CD4-positive, CD25-positive, alpha-beta regulatory T cell (primary cell): ENCODE measurements around the gene RAD51B. TPM values are rescaled to one million over a fixed set of nuclear protein-coding genes. Genes with fewer than 3 reads are reported as not detected.
A peak's percentile ranks its signal among the peaks of the same experiment; 100 is the strongest.

Experiments used
- ATAC-seq, 2 donors: fragments of 150-1000 bp; cut with Tn5 transposase; one replicate each; pipeline ENCODE4 v1.10.0; 2021; ENCODE audit warnings: low read depth in 2 of 2, moderate number of reproducible peaks in 2 of 2, moderate library complexity in 1 of 2
- DNase-seq, 3 donors: peaks; one replicate each; pipeline versions ENCODE4 v3.0.0 to v3.0.0-alpha.2; 2012 to 2022; ENCODE audit warnings: mixed read lengths in 1 of 3
- H3K27ac ChIP-seq: one replicate; pipeline ENCODE4 v1.7.0; 2013; ENCODE audit warnings: mild to moderate bottlenecking, low read length; ENCODE audit not compliant: insufficient read depth, poor library complexity, severe bottlenecking
- H3K27me3 ChIP-seq: one replicate; pipeline ENCODE4 v1.7.0; 2013; ENCODE audit warnings: low read length; ENCODE audit not compliant: control insufficient read depth, insufficient read depth
- H3K36me3 ChIP-seq: one replicate; pipeline ENCODE4 v1.7.0; 2013; ENCODE audit warnings: mild to moderate bottlenecking, low read length, moderate library complexity; ENCODE audit not compliant: control insufficient read depth, insufficient read depth
- H3K4me1 ChIP-seq: 2 replicates; pipeline ENCODE4 v1.7.0; 2013; ENCODE audit warnings: mild to moderate bottlenecking, low read length; ENCODE audit not compliant: insufficient read depth, control insufficient read depth, poor library complexity, severe bottlenecking
- H3K4me3 ChIP-seq: one replicate; pipeline ENCODE4 v1.7.0; 2013; ENCODE audit warnings: low read depth, mild to moderate bottlenecking, low read length, moderate library complexity
- H3K9me3 ChIP-seq, 2 experiments: 1 replicate in 1 of 2; 2 replicates in 1 of 2; pipeline ENCODE4 v1.7.0; 2013; ENCODE audit warnings: low read length in 2 of 2, mild to moderate bottlenecking in 1 of 2, moderate library complexity in 1 of 2; ENCODE audit not compliant: control insufficient read depth in 2 of 2
- H3K27ac Mint-ChIP-seq, 3 donors: one replicate each; pipeline ENCODE4 v1.8.0; 2020 to 2022; ENCODE audit warnings: mild to moderate bottlenecking in 3 of 3, mixed read lengths in 3 of 3, moderate library complexity in 2 of 3
- H3K27me3 Mint-ChIP-seq: one replicate; pipeline ENCODE4 v1.8.0; 2022; ENCODE audit warnings: mild to moderate bottlenecking, mixed read lengths
- H3K36me3 Mint-ChIP-seq: one replicate; pipeline ENCODE4 v1.8.0; 2020; ENCODE audit warnings: mixed read lengths
- H3K4me1 Mint-ChIP-seq, 4 donors: one replicate each; pipeline ENCODE4 v1.8.0; 2020 to 2022; ENCODE audit warnings: mixed read lengths in 4 of 4, mild to moderate bottlenecking in 1 of 4
- H3K4me3 Mint-ChIP-seq, 4 donors: one replicate each; pipeline ENCODE4 v1.8.0; 2020 to 2022; ENCODE audit warnings: mild to moderate bottlenecking in 4 of 4, mixed read lengths in 4 of 4, moderate library complexity in 3 of 4
- H3K9me3 Mint-ChIP-seq, 7 donors: one replicate each; pipeline ENCODE4 v1.8.0; 2020 to 2022; ENCODE audit warnings: mixed read lengths in 7 of 7, mild to moderate bottlenecking in 3 of 7, moderate library complexity in 2 of 7
- polyA plus RNA-seq, 4 donors: library from polyadenylated mRNA; unstranded; fragments of 300-500 nt; fragmentation: Illumina TruSeq; gene quantifications; one replicate each; pipeline ENCODE4 v1.2.3, GENCODE V29; 2021
- total RNA-seq: library from RNA; stranded (reverse); gene quantifications from one replicate; pipeline ENCODE4 v1.2.3, GENCODE V29; 2022

Gene RAD51B
- total and polyA plus RNA-seq, 5 donors from 2014 or later = 19.1 to 40.2 (median 28.1) TPM

DNA sequence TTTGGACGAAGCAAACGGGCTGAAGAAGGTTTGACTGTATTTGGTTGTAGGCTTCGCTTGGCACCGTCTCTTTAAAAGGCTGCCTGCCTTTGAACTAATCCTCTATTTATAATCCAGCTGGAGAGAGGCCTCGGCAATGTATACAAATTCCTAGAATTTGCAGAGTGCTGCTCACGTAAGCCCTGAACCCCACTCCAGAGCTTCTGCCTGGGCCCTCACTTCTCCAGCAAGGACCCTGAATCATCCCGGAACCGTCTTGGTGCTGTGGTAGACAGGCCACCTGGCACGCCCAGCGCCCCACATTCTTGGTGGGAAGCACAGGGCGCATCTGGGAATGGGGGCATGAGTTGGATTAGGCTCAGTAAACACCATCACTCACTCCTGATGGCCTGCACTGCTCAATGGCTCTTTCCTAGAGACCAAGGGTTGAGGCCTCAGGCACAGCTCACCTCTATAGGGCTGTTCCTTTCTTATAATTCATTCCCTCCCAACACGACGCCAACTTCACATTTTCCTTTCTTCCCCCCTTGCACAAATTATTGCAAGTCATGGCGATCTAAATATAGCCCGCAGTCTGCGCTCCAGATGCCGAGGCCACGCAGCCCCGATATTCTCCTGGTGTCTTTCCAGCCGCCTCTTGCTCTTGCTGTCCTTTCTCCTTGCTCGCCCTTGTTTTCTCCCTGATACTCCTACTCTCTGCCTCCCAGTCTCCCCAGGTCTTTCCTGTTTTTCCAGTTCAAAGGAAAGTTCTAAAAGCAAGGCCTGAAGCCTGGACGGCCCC is 832.3 kb downstream of the RAD51B start:
- H3K4me1 Mint-ChIP-seq = peaks cover 5 to 13% (median 6%) of the 10 kb centered on the region in 4 donors

GRCh38 chr14:68652433-68652690 is 832.8 kb downstream of the RAD51B start:
- Mint-ChIP-seq H3K9me3 (peaks cover 0 to 2% (median 0%) of the 10 kb centered on the region in 7 donors), H3K4me3 (peak overlapping the region in 1 of 4 donors; percentile 49), H3K36me3 (no peaks in the 10 kb centered on the region), H3K27ac (no peak overlapping the region), H3K4me1 (peaks cover 5 to 13% (median 6%) of the 10 kb centered on the region in 4 donors), H3K27me3 (no peaks in the 10 kb centered on the region)
- DNase-seq (no peak), ATAC-seq (no peak)
- H3K4me1 ChIP-seq = peaks cover 3% of the 10 kb centered on the region
- H3K4me3 ChIP-seq = no peak overlapping the region
- H3K27ac ChIP-seq = no peak overlapping the region
- no peaks in the 10 kb centered on the region for H3K27me3 ChIP-seq
- no peaks in the 10 kb centered on the region for H3K9me3 ChIP-seq
- H3K36me3 ChIP-seq = no peaks in the 10 kb centered on the region

More for the DNA sequence above, 832.3 kb downstream of the RAD51B start:
- Mint-ChIP-seq H3K36me3 (no peaks in the 10 kb centered on the region), H3K4me3 (no peak overlapping the region), H3K27me3 (no peaks in the 10 kb centered on the region), H3K27ac (no peak overlapping the region), H3K9me3 (peaks cover 0 to 2% (median 0%) of the 10 kb centered on the region in 7 donors)
- H3K27ac ChIP-seq = no peak overlapping the region
- no peak for DNase-seq
- H3K4me3 ChIP-seq = no peak overlapping the region
- no peaks in the 10 kb centered on the region for H3K9me3 ChIP-seq
- H3K36me3 ChIP-seq = no peaks in the 10 kb centered on the region
- peaks cover 3% of the 10 kb centered on the region for H3K4me1 ChIP-seq
- ATAC-seq = no peak
- no peaks in the 10 kb centered on the region for H3K27me3 ChIP-seq

- Mint-ChIP-seq H3K4me1 (peaks cover 5 to 13% (median 6%) of the 10 kb centered on the region in 4 donors), H3K4me3 (peak overlapping the region in 1 of 4 donors; percentile 47), H3K27me3 (no peaks in the 10 kb centered on the region), H3K9me3 (peaks cover 0 to 2% (median 0%) of the 10 kb centered on the region in 7 donors), H3K36me3 (no peaks in the 10 kb centered on the region), H3K27ac (no peak overlapping the region)
- ATAC-seq = no peak
- Histone ChIP-seq H3K27me3 (no peaks in the 10 kb centered on the region), H3K27ac (no peak overlapping the region), H3K4me3 (no peak overlapping the region), H3K4me1 (peaks cover 3% of the 10 kb centered on the region), H3K36me3 (no peaks in the 10 kb centered on the region), H3K9me3 (no peaks in the 10 kb centered on the region)
- no peak for DNase-seq
These were observed 833.5 kb downstream of the RAD51B start for GRCh38 chr14:68653108-68653507.

DNA sequence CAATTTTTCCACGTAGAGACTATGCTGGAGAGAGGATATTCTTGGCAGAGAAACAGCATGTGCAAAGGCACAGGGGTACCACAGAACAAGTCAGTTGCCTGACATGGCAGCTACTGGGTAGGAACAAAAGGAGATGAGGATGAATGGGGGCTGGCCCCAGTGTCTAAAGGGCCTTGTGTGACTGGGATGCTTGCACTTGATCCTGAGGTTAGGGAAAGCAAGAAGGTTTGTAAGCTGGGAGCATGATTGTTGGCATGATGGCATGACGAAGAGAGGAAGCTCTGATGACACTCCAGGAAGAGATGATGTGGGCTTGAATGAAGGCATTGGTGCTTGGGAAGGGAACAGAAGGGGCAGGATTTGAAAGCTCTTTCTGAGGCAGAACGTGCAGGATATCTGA is 834.2 kb downstream of the RAD51B start:
- no peak for DNase-seq
- Mint-ChIP-seq H3K4me3 (no peak overlapping the region), H3K4me1 (peaks cover 5 to 13% (median 6%) of the 10 kb centered on the region in 4 donors), H3K27me3 (no peaks in the 10 kb centered on the region), H3K27ac (peak overlapping the region in 2 of 3 donors; percentile 6 to 32), H3K36me3 (no peaks in the 10 kb centered on the region), H3K9me3 (peaks cover 0 to 2% (median 0%) of the 10 kb centered on the region in 7 donors)
- H3K4me3 ChIP-seq = no peak overlapping the region
- H3K27me3 ChIP-seq = no peaks in the 10 kb centered on the region
- peaks cover 3% of the 10 kb centered on the region for H3K4me1 ChIP-seq
- no peak overlapping the region for H3K27ac ChIP-seq
- no peak for ATAC-seq
- H3K36me3 ChIP-seq = no peaks in the 10 kb centered on the region
- no peaks in the 10 kb centered on the region for H3K9me3 ChIP-seq

DNA sequence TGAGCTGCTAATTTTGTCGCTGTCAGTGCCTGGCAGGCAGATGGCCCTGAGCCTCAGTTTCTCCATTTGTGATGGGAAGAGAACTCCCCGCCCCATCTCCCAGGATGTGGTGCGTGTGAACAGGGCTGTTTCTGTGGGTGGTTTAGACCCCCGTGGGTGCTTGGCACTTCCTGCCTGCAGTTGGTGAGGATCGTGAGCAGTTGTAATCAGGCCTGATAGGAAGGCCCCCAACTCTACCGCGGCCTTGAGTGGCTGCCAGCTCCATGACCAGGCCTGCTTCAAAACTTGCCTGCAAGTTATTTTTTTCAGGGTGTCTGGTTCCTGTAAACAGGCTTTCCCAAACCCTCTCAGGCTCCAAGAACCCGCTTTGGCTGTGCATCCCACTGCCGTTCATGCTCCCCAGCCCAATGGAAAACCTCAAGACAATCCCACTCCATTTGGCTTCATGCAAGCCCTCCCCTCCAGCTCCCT is 834.9 kb downstream of the RAD51B start:
- Histone ChIP-seq H3K4me1 (peaks cover 3% of the 10 kb centered on the region), H3K27me3 (no peaks in the 10 kb centered on the region), H3K36me3 (no peaks in the 10 kb centered on the region), H3K9me3 (no peaks in the 10 kb centered on the region), H3K27ac (no peak overlapping the region), H3K4me3 (no peak overlapping the region)
- Mint-ChIP-seq H3K4me1 (peaks cover under 1 to 13% (median 5%) of the 10 kb centered on the region in 4 donors), H3K27me3 (no peaks in the 10 kb centered on the region), H3K27ac (peak overlapping the region in 1 of 3 donors; percentile 68), H3K4me3 (no peak overlapping the region), H3K36me3 (no peaks in the 10 kb centered on the region), H3K9me3 (peaks cover 0 to 2% (median 0%) of the 10 kb centered on the region in 7 donors)
- DNase-seq (no peak), ATAC-seq (no peak)

- Mint-ChIP-seq H3K9me3 (no peaks in the 10 kb centered on the region), H3K4me3 (no peak overlapping the region), H3K36me3 (no peaks in the 10 kb centered on the region), H3K27me3 (no peaks in the 10 kb centered on the region), H3K27ac (peak overlapping the region in 1 of 3 donors; percentile 68), H3K4me1 (peaks cover 0 to 13% (median 5%) of the 10 kb centered on the region in 4 donors)
- DNase-seq = no peak
- no peaks in the 10 kb centered on the region for H3K36me3 ChIP-seq
- H3K4me3 ChIP-seq = no peak overlapping the region
- no peaks in the 10 kb centered on the region for H3K9me3 ChIP-seq
- H3K27ac ChIP-seq = no peak overlapping the region
- ATAC-seq = no peak
- H3K4me1 ChIP-seq = peaks cover 3% of the 10 kb centered on the region
- H3K27me3 ChIP-seq = no peaks in the 10 kb centered on the region
These were observed 835.6 kb downstream of the RAD51B start for GRCh38 chr14:68655021-68655831.

DNA sequence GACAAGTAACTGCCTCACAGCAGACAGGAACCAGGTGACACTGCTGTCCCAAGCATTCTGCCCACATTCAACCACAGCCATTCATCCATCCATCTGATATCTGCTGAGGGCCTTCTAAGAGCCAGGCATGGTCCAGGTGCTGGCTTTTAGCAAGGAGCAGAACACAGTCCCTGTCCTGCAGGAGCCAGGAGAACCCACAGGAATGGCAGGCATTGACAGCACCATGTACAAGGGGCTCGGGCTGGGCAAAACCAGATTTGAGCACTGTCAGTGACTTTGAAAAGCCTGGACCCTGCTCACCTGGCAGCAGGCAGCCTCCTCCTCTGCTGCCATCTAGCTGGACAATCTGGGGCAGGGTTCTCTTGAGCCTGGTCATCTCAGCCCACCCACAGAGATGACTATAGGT is 836.3 kb downstream of the RAD51B start:
- Histone ChIP-seq H3K27me3 (no peaks in the 10 kb centered on the region), H3K9me3 (no peaks in the 10 kb centered on the region), H3K4me3 (no peak overlapping the region), H3K27ac (no peak overlapping the region), H3K36me3 (no peaks in the 10 kb centered on the region), H3K4me1 (peaks cover 3% of the 10 kb centered on the region)
- Mint-ChIP-seq H3K4me3 (no peak overlapping the region), H3K36me3 (no peaks in the 10 kb centered on the region), H3K9me3 (no peaks in the 10 kb centered on the region), H3K27ac (peak overlapping the region in 1 of 3 donors; percentile 65), H3K4me1 (peaks cover 0 to 9% (median 3%) of the 10 kb centered on the region in 4 donors), H3K27me3 (no peaks in the 10 kb centered on the region)
- DNase-seq (no peak), ATAC-seq (no peak)
